H7 (cell line): Measurements from ENCODE around the gene MOGAT2. TPM values are rescaled to one million over a fixed set of nuclear protein-coding genes. Genes with fewer than 3 reads are reported as not detected.

Experiments
- DNase-seq: peaks from one replicate; pipeline ENCODE4 v3.0.0; 2012
- H3K27me3 ChIP-seq: 2 replicates; pipeline ENCODE4 v1.6.0; 2011; ENCODE audit warnings: mild to moderate bottlenecking, low read length; ENCODE audit not compliant: control insufficient read depth, insufficient read depth
- H3K36me3 ChIP-seq: replicated peaks from 2 replicates; pipeline ENCODE4 v1.5.1; 2011; ENCODE audit warnings: low read length; ENCODE audit not compliant: control insufficient read depth, insufficient read depth
- H3K4me3 ChIP-seq: 2 replicates; pipeline ENCODE4 v1.5.1; 2011; ENCODE audit warnings: low read depth, mild to moderate bottlenecking, control low read depth, low read length, moderate library complexity; ENCODE audit not compliant: insufficient read depth
- total RNA-seq: library from RNA; depleted of rRNA; stranded (reverse); fragments of >200 nt; shearing (Covaris generic); gene quantifications from 2 replicates; pipeline ENCODE4 v1.2.3, GENCODE V29; 2014

Gene MOGAT2
- total RNA-seq, 1 experiment from 2014 or later, result not detected

- no peak for DNase-seq
- no peak overlapping the region for H3K4me3 ChIP-seq
- no peaks in the 10 kb centered on the region for H3K27me3 ChIP-seq
- no peaks in the 10 kb centered on the region for H3K36me3 ChIP-seq
These were observed 12.1 kb upstream of the MOGAT2 start for GRCh38 chr11:75705541-75705940.

GRCh38 chr11:75706260-75706729 is 11.3 kb upstream of the MOGAT2 start:
- DNase-seq, result peak; percentile 91
- H3K36me3 ChIP-seq, result no peaks in the 10 kb centered on the region

GRCh38 chr11:75714211-75714610 is 3.4 kb upstream of the MOGAT2 start:
- DNase-seq, result no peak
- Histone ChIP-seq H3K4me3 (no peak overlapping the region), H3K36me3 (no peaks in the 10 kb centered on the region), H3K27me3 (peaks cover 9% of the 10 kb centered on the region)

More at GRCh38 chr11:75706260-75706729, 11.3 kb upstream of the MOGAT2 start:
- no peak overlapping the region for H3K4me3 ChIP-seq
- H3K27me3 ChIP-seq, result no peaks in the 10 kb centered on the region

GRCh38 chr11:75715688-75716087 is 1.9 kb upstream of the MOGAT2 start:
- peaks cover 9% of the 10 kb centered on the region for H3K27me3 ChIP-seq
- no peaks in the 10 kb centered on the region for H3K36me3 ChIP-seq
- H3K4me3 ChIP-seq, result no peak overlapping the region
- no peak for DNase-seq

- H3K27me3 ChIP-seq, result peaks cover 9% of the 10 kb centered on the region
- peak; percentile 57 for DNase-seq
- H3K36me3 ChIP-seq, result no peaks in the 10 kb centered on the region
- H3K4me3 ChIP-seq, result no peak overlapping the region
These were observed 979 bp upstream of the MOGAT2 start for GRCh38 chr11:75716659-75717058.

- Histone ChIP-seq H3K36me3 (no peaks in the 10 kb centered on the region), H3K4me3 (no peak overlapping the region), H3K27me3 (peaks cover 8% of the 10 kb centered on the region)
- DNase-seq, result no peak
These were observed 1.0 kb downstream of the MOGAT2 start for GRCh38 chr11:75718419-75719339.

- H3K27me3 ChIP-seq, result peaks cover 8% of the 10 kb centered on the region
- no peak for DNase-seq
- no peaks in the 10 kb centered on the region for H3K36me3 ChIP-seq
- no peak overlapping the region for H3K4me3 ChIP-seq
These were observed 2.0 kb downstream of the MOGAT2 start for GRCh38 chr11:75719340-75720239.

- DNase-seq, result no peak
- Histone ChIP-seq H3K4me3 (no peak overlapping the region), H3K36me3 (no peaks in the 10 kb centered on the region), H3K27me3 (peaks cover 8% of the 10 kb centered on the region)
These were observed 3.0 kb downstream of the MOGAT2 start for GRCh38 chr11:75720639-75721038.

GRCh38 chr11:75721852-75722668 is 4.4 kb downstream of the MOGAT2 start:
- no peak for DNase-seq
- Histone ChIP-seq H3K36me3 (no peaks in the 10 kb centered on the region), H3K4me3 (no peak overlapping the region), H3K27me3 (peaks cover 8% of the 10 kb centered on the region)

GRCh38 chr11:75722669-75723042 is 5.0 kb downstream of the MOGAT2 start:
- Histone ChIP-seq H3K27me3 (peaks cover 8% of the 10 kb centered on the region), H3K36me3 (no peaks in the 10 kb centered on the region), H3K4me3 (no peak overlapping the region)
- no peak for DNase-seq

GRCh38 chr11:75725547-75726320 is 8.1 kb downstream of the MOGAT2 start:
- no peak for DNase-seq
- Histone ChIP-seq H3K4me3 (no peak overlapping the region), H3K36me3 (no peaks in the 10 kb centered on the region), H3K27me3 (no peaks in the 10 kb centered on the region)

- H3K36me3 ChIP-seq, result no peaks in the 10 kb centered on the region
- no peak for DNase-seq
- no peaks in the 10 kb centered on the region for H3K27me3 ChIP-seq
- H3K4me3 ChIP-seq, result no peak overlapping the region
These were observed 11.4 kb downstream of the MOGAT2 start for GRCh38 chr11:75728992-75729391.

GRCh38 chr11:75731095-75731494 is 13.5 kb downstream of the MOGAT2 start:
- H3K27me3 ChIP-seq, result no peaks in the 10 kb centered on the region
- DNase-seq, result no peak
- no peaks in the 10 kb centered on the region for H3K36me3 ChIP-seq
- H3K4me3 ChIP-seq, result no peak overlapping the region
